Skeletal muscle satellite cell (primary cell): ENCODE data around the gene KLHL13. TPM values are rescaled to one million over a fixed set of nuclear protein-coding genes. Genes with fewer than 3 reads are reported as not detected.
"Not testable (repeated sequence)": the region's sequence is repeated elsewhere in the genome, so short reads cannot be mapped to it uniquely, and the experiment has no call there.

Experiments
- H3K27me3 ChIP-seq: 2 replicates; pipeline ENCODE4 v1.7.0; 2013; ENCODE audit warnings: low read length; ENCODE audit not compliant: control insufficient read depth, insufficient read depth
- H3K36me3 ChIP-seq: 2 replicates; pipeline ENCODE4 v1.7.0; 2013; ENCODE audit warnings: mild to moderate bottlenecking, control low read depth, low read length; ENCODE audit not compliant: insufficient read depth
- H3K4me1 ChIP-seq: 2 replicates; pipeline ENCODE4 v1.7.0; 2013; ENCODE audit warnings: low read length; ENCODE audit not compliant: control insufficient read depth, insufficient read depth
- H3K4me2 ChIP-seq: 2 replicates; pipeline ENCODE4 v1.7.0; 2013; ENCODE audit warnings: mild to moderate bottlenecking, low read length
- H3K4me3 ChIP-seq: 2 replicates; pipeline ENCODE4 v1.7.0; 2013; ENCODE audit warnings: low read length
- H3K9ac ChIP-seq: 2 replicates; pipeline ENCODE4 v1.7.0; 2013; ENCODE audit warnings: mild to moderate bottlenecking, low read depth, low read length, moderate library complexity
- H3K9me3 ChIP-seq: replicated peaks from 2 replicates; pipeline ENCODE4 v1.7.0; 2013; ENCODE audit warnings: mild to moderate bottlenecking, control low read depth, low read length
- total RNA-seq: library from RNA; depleted of rRNA; stranded (reverse); fragments of >200 nt; gene quantifications from 2 replicates; pipeline ENCODE4 v1.2.3, GENCODE V29; 2012; rRNA removed

The KLHL13 gene, protein sequence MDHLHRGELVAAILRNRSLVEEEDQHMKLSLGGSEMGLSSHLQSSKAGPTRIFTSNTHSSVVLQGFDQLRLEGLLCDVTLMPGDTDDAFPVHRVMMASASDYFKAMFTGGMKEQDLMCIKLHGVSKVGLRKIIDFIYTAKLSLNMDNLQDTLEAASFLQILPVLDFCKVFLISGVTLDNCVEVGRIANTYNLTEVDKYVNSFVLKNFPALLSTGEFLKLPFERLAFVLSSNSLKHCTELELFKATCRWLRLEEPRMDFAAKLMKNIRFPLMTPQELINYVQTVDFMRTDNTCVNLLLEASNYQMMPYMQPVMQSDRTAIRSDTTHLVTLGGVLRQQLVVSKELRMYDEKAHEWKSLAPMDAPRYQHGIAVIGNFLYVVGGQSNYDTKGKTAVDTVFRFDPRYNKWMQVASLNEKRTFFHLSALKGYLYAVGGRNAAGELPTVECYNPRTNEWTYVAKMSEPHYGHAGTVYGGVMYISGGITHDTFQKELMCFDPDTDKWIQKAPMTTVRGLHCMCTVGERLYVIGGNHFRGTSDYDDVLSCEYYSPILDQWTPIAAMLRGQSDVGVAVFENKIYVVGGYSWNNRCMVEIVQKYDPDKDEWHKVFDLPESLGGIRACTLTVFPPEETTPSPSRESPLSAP
- total RNA-seq = 2.3 and 3.3 TPM in 2 replicates

GRCh38 chrX:118116713-118117550, at the start of gene KLHL13:
Gene KLHL13, minus strand, starts transcription at chrX:118116810. Its CDS starts 88,337 bp downstream, at chrX:118028473.
- H3K27me3 ChIP-seq = no peaks in the 10 kb centered on the region
- H3K9ac ChIP-seq = peak within 1 kb of the TSS; percentile 86
- H3K9me3 ChIP-seq = no peaks in the 10 kb centered on the region
- H3K4me2 ChIP-seq = peak within 1 kb of the TSS; percentile 90
- H3K4me1 ChIP-seq = peaks cover 6% of the 10 kb centered on the region
- H3K36me3 ChIP-seq = no peaks in the 10 kb centered on the region
- peak within 1 kb of the TSS; percentile 77 for H3K4me3 ChIP-seq

- no peak overlapping the region for H3K4me3 ChIP-seq
- no peaks in the 10 kb centered on the region for H3K36me3 ChIP-seq
- no peak overlapping the region for H3K9ac ChIP-seq
- peaks cover 3% of the 10 kb centered on the region for H3K27me3 ChIP-seq
- no peak overlapping the region for H3K4me2 ChIP-seq
- no peaks in the 10 kb centered on the region for H3K9me3 ChIP-seq
- H3K4me1 ChIP-seq = peaks cover 4% of the 10 kb centered on the region
Measured at GRCh38 chrX:118164138-118164537, 47.5 kb upstream of the KLHL13 start.

DNA sequence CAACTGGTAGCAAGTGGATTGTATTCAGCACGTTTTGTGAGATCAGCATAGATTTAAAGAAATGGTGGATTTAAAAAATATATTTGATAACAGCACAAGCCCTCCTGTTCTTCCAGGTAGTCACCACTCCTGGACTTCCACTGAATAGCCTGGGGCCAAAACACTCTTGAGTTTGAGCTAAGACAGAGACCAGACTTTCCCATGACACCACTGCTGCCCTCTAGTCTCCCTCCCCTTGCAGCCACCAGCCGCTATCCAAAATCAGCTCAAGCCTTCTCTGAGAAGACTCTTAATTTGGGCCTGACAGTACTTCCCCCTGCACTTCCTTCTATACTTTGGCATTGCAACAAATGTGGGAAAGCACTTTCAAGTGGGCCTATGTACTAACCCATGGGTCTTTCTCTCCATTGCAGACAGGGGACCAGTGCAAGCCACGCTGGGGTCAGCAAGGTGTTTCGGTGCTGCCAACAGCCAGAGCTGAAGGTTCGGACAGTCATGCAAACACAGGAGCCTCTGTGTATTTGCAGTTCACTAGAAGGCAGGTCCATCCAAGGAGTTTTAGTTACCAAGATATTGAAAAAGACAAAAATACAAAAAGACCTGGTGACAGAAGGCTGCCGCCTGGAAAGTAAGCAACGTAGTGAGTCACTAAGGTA, 40.5 kb upstream of the KLHL13 start:
- H3K27me3 ChIP-seq = no peaks in the 10 kb centered on the region
- H3K4me2 ChIP-seq = no peak overlapping the region
- no peak overlapping the region for H3K9ac ChIP-seq
- H3K9me3 ChIP-seq = no peaks in the 10 kb centered on the region
- H3K4me3 ChIP-seq = no peak overlapping the region
- no peaks in the 10 kb centered on the region for H3K36me3 ChIP-seq
- no peaks in the 10 kb centered on the region for H3K4me1 ChIP-seq

- Histone ChIP-seq H3K4me2 (no peak overlapping the region), H3K9me3 (no peaks in the 10 kb centered on the region), H3K27me3 (no peaks in the 10 kb centered on the region), H3K36me3 (no peaks in the 10 kb centered on the region), H3K4me1 (no peaks in the 10 kb centered on the region), H3K9ac (no peak overlapping the region), H3K4me3 (no peak overlapping the region)
Measured at GRCh38 chrX:118156254-118156952, 39.8 kb upstream of the KLHL13 start.

DNA sequence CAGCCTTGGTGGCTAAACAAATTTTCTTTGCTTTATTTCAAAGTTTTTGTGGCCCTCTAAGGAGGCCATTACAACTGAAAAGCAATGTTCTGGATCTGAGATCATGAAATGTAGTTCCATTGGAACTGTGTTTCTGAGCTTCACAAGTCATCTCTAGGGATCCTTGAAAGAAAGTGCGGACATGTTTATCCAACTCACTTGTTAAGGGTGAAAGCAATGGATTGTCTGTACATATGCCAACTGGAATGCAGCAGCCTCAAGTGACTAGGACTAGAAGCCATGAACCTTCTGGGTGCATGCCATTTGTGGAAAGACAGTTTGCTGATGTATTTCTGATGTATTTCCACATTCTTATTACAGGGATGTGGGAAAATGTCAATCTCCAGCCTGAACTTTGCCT, 36.7 kb upstream of the KLHL13 start:
- H3K9me3 ChIP-seq = no peaks in the 10 kb centered on the region
- H3K4me3 ChIP-seq = no peak overlapping the region
- no peaks in the 10 kb centered on the region for H3K36me3 ChIP-seq
- no peaks in the 10 kb centered on the region for H3K27me3 ChIP-seq
- H3K9ac ChIP-seq = no peak overlapping the region
- H3K4me1 ChIP-seq = no peaks in the 10 kb centered on the region
- no peak overlapping the region for H3K4me2 ChIP-seq

DNA sequence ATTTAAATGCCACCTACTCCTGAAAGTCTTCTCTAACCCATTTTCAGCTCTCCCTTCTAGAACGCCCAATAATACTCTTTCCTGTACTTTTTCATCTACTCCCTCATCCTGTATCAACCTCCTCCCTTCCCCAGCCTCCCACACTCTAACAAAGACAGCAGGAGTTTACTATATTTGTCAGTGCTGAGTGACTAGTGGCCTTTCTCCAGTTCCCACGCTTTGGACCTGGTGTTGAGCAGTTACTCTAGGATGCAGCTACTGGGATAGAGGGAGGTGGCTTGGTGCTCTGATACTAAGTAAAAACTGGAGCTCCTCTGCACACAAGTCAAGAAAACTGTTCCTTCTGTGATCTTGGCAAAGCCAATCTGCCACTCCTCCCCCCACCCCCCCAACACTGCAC, 36.1 kb upstream of the KLHL13 start:
- Histone ChIP-seq H3K9me3 (no peaks in the 10 kb centered on the region), H3K4me2 (no peak overlapping the region), H3K4me1 (no peaks in the 10 kb centered on the region), H3K36me3 (no peaks in the 10 kb centered on the region), H3K27me3 (no peaks in the 10 kb centered on the region), H3K9ac (no peak overlapping the region), H3K4me3 (no peak overlapping the region)

DNA sequence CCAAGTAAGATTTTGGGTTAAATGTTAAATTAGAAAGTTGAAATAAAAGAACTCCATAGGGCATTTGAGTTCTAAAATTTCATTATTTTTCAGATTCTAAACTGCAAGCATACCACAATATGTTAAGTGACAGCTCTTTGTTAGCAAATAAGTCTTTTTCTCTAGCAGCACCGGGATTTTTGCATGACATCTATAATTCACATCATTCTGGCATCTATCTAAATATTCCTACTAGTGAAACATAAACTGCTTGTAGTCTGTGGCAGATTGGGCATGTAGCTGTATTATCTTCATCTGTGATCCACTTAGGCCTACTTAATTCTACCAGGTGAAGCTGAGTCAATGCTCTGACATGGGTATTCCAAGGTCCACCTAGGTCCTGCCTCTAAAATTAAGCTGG, 32.1 kb upstream of the KLHL13 start:
- Histone ChIP-seq H3K9ac (no peak overlapping the region), H3K4me1 (no peaks in the 10 kb centered on the region)

GRCh38 chrX:118147771-118148170, 31.2 kb upstream of the KLHL13 start:
- H3K9me3 ChIP-seq, H3K36me3 ChIP-seq, H3K4me2 ChIP-seq, H3K9ac ChIP-seq, H3K4me3 ChIP-seq, H3K4me1 ChIP-seq, H3K27me3 ChIP-seq: not testable (repeated sequence)

More for the DNA sequence above, 32.1 kb upstream of the KLHL13 start:
- no peak overlapping the region for H3K4me3 ChIP-seq
- H3K36me3 ChIP-seq = no peaks in the 10 kb centered on the region
- H3K4me2 ChIP-seq = no peak overlapping the region
- H3K27me3 ChIP-seq = no peaks in the 10 kb centered on the region
- H3K9me3 ChIP-seq = no peaks in the 10 kb centered on the region

GRCh38 chrX:118143578-118143977, 27.0 kb upstream of the KLHL13 start:
- no peak overlapping the region for H3K4me3 ChIP-seq
- no peaks in the 10 kb centered on the region for H3K36me3 ChIP-seq
- H3K4me1 ChIP-seq = no peaks in the 10 kb centered on the region
- H3K9me3 ChIP-seq = no peaks in the 10 kb centered on the region
- H3K4me2 ChIP-seq = no peak overlapping the region
- H3K9ac ChIP-seq = no peak overlapping the region
- H3K27me3 ChIP-seq = no peaks in the 10 kb centered on the region

GRCh38 chrX:118131336-118131735, 14.7 kb upstream of the KLHL13 start:
- Histone ChIP-seq H3K9ac (no peak overlapping the region), H3K4me1 (no peaks in the 10 kb centered on the region), H3K36me3 (no peaks in the 10 kb centered on the region), H3K4me2 (no peak overlapping the region), H3K9me3 (no peaks in the 10 kb centered on the region), H3K27me3 (no peaks in the 10 kb centered on the region), H3K4me3 (no peak overlapping the region)
